ENCODE data around the gene SYT2. TPM values are rescaled to one million over a fixed set of nuclear protein-coding genes. Genes with fewer than 3 reads are reported as not detected.
"Not testable (repeated sequence)": the region's sequence is repeated elsewhere in the genome, so short reads cannot be mapped to it uniquely, and the experiment has no call there.

SYT2 gene
- total RNA-seq, 1 donor from 2014 or later: 0.21 TPM

- no peak for DNase-seq
Observed at GRCh38 chr1:202623075-202623474, 87.2 kb downstream of the SYT2 start.

- DNase-seq: no peak
Observed at GRCh38 chr1:202622388-202622787, 87.9 kb downstream of the SYT2 start.

- no peak for DNase-seq
Observed at GRCh38 chr1:202621446-202621845, 88.8 kb downstream of the SYT2 start.

- DNase-seq: not testable (repeated sequence)
Observed at GRCh38 chr1:202620036-202620435, 90.2 kb downstream of the SYT2 start.

- no peak for DNase-seq
Observed at GRCh38 chr1:202619505-202619904, 90.7 kb downstream of the SYT2 start.

GRCh38 chr1:202619012-202619411 lies 91.2 kb downstream of the SYT2 start:
- DNase-seq: not testable (repeated sequence)

GRCh38 chr1:202616355-202616915 lies 93.8 kb downstream of the SYT2 start:
- DNase-seq: no peak

DNA sequence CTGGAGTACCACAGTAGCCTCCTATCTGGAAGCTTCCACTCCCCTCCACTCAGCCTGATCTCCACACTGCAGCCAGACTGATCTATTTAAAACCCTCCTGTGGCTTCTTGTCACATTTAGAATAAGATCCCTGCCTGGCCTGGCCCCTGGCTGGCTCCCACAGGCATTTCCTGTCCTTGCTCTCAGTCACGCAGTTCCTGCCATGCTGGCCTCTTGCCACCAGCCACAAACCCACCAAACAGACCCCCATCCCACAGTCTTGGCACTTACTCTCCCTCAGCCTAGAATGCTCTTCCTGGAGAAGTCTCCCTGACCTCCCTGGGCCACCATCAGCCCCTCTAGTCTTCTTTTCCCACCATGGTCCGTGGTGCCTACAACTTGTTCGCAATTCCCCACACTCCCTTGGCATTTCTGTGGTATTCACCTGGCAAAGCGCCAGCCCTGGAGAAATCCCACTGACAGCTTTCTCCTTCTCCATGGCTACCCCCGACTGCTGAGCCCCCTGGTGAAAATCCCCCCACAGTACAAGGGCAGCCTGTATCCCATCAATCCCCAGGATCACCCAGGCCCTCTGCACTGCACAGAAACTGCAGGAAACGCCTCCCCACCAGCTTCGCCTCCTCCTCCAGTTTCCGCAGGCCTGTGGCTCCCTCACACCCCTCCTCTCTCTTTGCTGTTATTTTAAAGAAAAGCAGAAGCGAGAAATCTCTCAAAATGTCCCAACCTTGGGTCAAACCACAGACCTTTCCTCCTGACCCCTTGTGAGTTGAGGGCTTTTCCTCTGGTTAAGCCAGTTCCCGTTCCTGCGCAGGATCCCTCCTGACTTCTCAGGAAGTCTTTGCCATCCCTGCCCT lies 94.5 kb downstream of the SYT2 start:
- DNase-seq: peak; percentile 46

DNA sequence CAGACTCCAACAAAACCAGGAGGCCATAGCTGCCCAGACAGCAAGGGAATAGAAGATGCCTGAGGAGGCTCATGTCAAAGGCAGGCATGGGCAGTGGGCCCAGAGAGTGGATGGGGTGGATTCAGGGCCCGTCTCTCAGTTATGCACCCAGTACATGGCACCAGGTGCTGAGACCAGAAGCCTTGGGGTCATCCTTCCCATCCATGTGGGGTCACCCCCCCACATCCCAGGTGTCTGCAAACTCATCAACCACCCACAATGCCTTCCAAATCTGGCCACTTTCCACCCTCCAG lies 95.1 kb downstream of the SYT2 start:
- DNase-seq: not testable (repeated sequence)

GRCh38 chr1:202614363-202615207 lies 95.7 kb downstream of the SYT2 start:
- peak; percentile 42 for DNase-seq

DNA sequence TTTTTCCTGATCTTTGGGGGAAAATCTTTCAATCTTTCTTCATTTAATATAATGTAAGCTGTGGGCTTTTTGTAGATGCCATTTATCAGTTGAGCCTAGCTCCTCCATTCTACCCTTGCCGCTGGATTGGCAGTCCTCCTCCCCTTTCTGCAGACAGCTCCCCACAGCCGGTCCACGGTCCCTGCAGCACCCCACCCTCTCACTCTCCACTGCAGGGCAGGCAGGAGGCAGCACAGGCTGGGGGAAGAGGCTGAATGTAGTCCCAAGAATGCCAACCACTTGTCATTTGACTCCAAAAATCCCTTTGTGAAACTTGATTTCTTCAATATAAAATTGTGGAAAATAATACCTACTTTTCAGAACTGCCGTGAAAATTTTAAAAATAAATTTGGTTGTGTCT lies 96.7 kb downstream of the SYT2 start:
- DNase-seq: no peak

- DNase-seq: not testable (repeated sequence)
Observed at GRCh38 chr1:202612036-202612435, 98.2 kb downstream of the SYT2 start.

GRCh38 chr1:202605515-202605914 lies 104.7 kb downstream of the SYT2 start:
- no peak for DNase-seq

DNA sequence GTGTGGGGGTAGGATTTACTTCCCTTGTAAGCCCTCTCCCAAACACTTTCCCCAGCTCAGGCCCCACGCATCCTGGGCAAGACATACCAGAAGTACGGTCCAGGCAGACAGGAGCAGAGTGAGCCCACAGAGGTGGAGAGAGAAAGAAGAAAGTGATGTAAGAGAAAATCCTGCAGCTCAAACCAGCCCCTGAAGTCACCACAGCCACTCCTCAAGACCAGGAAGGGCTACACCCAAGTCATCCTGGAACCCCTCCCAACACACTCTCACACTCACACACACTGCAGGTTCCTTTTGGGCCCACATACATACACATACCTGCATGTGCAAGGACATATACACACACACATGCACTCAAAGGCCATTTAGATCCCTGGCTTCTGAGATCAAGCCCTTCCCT lies 106.8 kb downstream of the SYT2 start:
- no peak for DNase-seq

DNA sequence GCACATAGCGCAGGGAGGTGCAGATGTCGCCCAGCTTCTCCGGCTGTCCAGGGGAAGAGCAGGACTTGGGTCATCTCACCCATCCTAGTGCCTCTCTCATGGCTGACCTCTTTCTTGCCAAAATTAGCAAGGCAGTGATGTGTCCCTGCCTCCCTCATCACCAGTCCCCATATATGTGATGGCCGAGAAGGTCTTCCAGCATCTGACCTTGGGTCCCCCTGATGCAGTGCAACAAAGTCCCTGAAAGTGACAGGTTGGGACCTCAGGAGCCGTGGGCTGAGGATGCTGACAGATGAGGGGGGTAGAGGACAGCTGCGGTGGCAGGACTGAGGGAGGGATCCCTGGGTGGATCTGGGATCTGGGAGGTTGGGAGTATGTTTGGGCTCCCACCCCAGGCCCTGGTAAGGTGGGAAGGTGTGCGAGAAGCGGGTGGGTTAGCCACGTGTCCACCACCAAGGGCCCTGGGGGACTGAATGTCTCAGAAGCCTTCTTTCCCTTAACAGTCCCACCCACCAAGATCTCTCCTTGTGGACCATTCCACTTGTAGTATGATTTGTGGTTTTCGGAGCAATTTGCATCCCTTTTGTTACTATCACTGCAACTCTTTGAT lies 109.7 kb downstream of the SYT2 start:
- no peak for DNase-seq

GRCh38 chr1:202599669-202600431 lies 110.4 kb downstream of the SYT2 start:
- peak; percentile 80 for DNase-seq

- DNase-seq: no peak
Observed at GRCh38 chr1:202597090-202597761, 113.0 kb downstream of the SYT2 start.

DNA sequence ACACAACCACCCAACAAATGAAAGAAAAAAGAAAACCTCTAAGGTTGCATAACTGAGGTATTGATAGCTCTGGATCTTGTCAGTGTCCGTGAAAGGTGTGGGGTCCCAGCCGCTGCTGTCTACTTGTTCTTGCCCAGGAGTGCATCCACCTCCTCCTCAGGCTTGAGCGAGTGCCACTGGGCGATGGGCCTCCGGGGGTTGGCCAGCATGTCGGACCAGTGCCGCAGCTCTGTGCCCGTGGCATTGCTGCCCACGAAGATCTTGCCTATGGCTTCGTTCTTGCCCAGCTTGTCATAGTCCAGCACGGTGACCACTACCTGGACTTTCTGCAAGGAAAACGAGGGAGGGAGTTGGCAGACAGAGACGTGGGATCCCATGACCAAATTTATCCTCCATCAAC lies 113.6 kb downstream of the SYT2 start:
- DNase-seq: no peak

- no peak for DNase-seq
Observed at GRCh38 chr1:202593845-202594244, 116.4 kb downstream of the SYT2 start.

- DNase-seq: no peak
Observed at GRCh38 chr1:202592146-202592545, 118.1 kb downstream of the SYT2 start.

GRCh38 chr1:202591515-202591914 lies 118.7 kb downstream of the SYT2 start:
- no peak for DNase-seq

Data from tongue (tissue), 2 donors.